DND-41 (cell line): ENCODE measurements around the gene IFITM5.

Experiments used
- ATAC-seq: fragments of 200-7000 bp; cut with Tn5 transposase; 3 replicates; pipeline ENCODE4 v1.9.1; 2021; ENCODE audit warnings: low read depth; ENCODE audit not compliant: insufficient read depth
- DNase-seq: peaks from one replicate; pipeline ENCODE4 v3.0.0-alpha.2; 2020
- H2AFZ ChIP-seq: 2 replicates; pipeline ENCODE4 v1.6.0; 2012; ENCODE audit warnings: low read depth, low read length
- H3K27ac ChIP-seq: 2 replicates; pipeline ENCODE4 v1.5.1; 2012; ENCODE audit warnings: low read length, inconsistent platforms
- H3K27me3 ChIP-seq: fragments of 200-600 bp; sonication (generic); 2 replicates; pipeline ENCODE4 v1.6.0; 2012; ENCODE audit warnings: low read length, mild to moderate bottlenecking, inconsistent platforms; ENCODE audit not compliant: insufficient read depth, poor library complexity
- H3K36me3 ChIP-seq: 2 replicates; pipeline ENCODE4 v1.5.1; 2012; ENCODE audit warnings: low read length, inconsistent platforms; ENCODE audit not compliant: insufficient read depth
- H3K4me1 ChIP-seq: 2 replicates; pipeline ENCODE4 v1.5.1; 2012; ENCODE audit warnings: mild to moderate bottlenecking, low read length; ENCODE audit not compliant: insufficient read depth
- H3K4me2 ChIP-seq: 2 replicates; pipeline ENCODE4 v1.6.0; 2012; ENCODE audit warnings: mild to moderate bottlenecking, moderate library complexity, low read length, inconsistent platforms; ENCODE audit not compliant: insufficient read depth
- H3K4me3 ChIP-seq, 2 experiments: fragments of 200-600 bp in 1 of 2; shearing (Covaris generic) in 1 of 2; 2 replicates each; pipeline ENCODE4 v1.5.1; 2012 to 2016; ENCODE audit warnings: inconsistent platforms in 2 of 2, low read length in 2 of 2, mild to moderate bottlenecking in 2 of 2, low read depth in 1 of 2, moderate library complexity in 1 of 2
- H3K79me2 ChIP-seq: 2 replicates; pipeline ENCODE4 v1.6.0; 2012; ENCODE audit warnings: low read length, inconsistent platforms; ENCODE audit not compliant: insufficient read depth
- H3K9ac ChIP-seq: 2 replicates; pipeline ENCODE4 v1.6.0; 2012; ENCODE audit warnings: low read depth, mild to moderate bottlenecking, inconsistent platforms, low read length, moderate library complexity
- H3K9me3 ChIP-seq: 2 replicates; pipeline ENCODE4 v1.5.1; 2012; ENCODE audit warnings: low read length, moderate library complexity, mild to moderate bottlenecking, inconsistent platforms; ENCODE audit not compliant: insufficient read depth, severe bottlenecking
- H4K20me1 ChIP-seq: 2 replicates; pipeline ENCODE4 v1.6.0; 2012; ENCODE audit warnings: low read length; ENCODE audit not compliant: insufficient read depth
- EZH2 ChIP-seq: IDR thresholded peaks from 3 replicates; pipeline ENCODE4 v1.6.1; 2012; ENCODE audit warnings: borderline replicate concordance, low read depth, mild to moderate bottlenecking, moderate library complexity, low read length, inconsistent platforms; ENCODE audit not compliant: severe bottlenecking
- TF ChIP-seq, protein P1 (sequence below): IDR thresholded peaks from 2 replicates; pipeline ENCODE4 v1.5.1; 2012; ENCODE audit warnings: borderline replicate concordance, low read length, moderate library complexity, mild to moderate bottlenecking; ENCODE audit not compliant: poor library complexity, severe bottlenecking; ENCODE audit errors: extremely low read depth

The IFITM5 gene

DNA sequence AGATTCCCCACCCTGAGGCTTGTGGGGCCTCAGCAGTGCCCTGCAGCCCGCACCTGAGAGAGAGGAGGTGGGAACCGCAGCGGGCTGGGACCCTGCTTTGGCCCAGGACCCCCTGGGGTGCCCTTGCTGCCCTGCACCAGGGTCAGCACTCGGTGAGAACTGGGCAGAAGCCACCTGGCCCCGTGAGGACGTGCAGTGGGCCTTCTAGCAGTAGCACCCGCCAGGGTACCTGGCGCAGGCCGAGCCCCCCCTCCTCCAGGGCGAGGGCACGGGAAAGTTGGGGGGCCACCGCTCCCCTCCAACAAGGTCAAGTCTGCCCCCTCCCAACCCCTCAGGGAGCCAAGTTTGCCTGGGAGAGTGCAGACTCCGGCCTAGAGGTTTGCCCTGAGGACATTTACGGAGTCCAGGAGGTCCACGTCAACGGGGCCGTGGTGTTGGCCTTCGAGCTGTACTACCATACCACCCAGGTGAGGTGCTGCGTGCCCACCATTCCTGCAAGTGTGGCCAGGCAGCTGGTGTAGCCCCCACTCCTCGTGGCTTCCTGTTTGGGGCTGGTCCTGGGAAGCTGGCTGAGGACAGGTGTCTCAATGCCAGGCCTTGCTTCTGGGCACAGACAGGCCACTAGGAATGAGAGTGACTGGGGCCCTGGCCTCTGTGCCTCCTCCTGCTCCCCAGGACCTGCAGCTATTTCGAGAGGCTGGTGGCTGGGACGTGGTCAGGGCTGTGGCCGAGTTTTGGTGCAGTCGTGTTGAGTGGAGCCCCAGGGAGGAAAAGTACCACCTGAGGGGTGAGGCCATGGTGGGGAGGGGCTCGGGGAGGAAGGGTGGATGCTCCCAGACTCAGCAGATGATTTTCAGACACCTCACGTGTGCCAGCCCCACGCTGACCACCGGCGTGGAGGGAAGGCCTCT is 6.9 kb downstream of the IFITM5 start:
- Histone ChIP-seq H3K4me1 (peaks cover 38% of the 10 kb centered on the region), H3K36me3 (peaks cover 32% of the 10 kb centered on the region), H4K20me1 (peaks cover 10% of the 10 kb centered on the region), H3K4me3 (no peak overlapping the region), H2AFZ (no peak overlapping the region), H3K9me3 (no peaks in the 10 kb centered on the region), H3K4me2 (no peak overlapping the region), H3K9ac (no peak overlapping the region), H3K27ac (no peak overlapping the region), H3K79me2 (peaks cover 5% of the 10 kb centered on the region; the same call in 1 of the 2 replicates), H3K27me3 (peaks cover 9% of the 10 kb centered on the region)
- no peak for DNase-seq
- TF ChIP-seq EZH2: no peak
- TF ChIP-seq, protein P1, sequence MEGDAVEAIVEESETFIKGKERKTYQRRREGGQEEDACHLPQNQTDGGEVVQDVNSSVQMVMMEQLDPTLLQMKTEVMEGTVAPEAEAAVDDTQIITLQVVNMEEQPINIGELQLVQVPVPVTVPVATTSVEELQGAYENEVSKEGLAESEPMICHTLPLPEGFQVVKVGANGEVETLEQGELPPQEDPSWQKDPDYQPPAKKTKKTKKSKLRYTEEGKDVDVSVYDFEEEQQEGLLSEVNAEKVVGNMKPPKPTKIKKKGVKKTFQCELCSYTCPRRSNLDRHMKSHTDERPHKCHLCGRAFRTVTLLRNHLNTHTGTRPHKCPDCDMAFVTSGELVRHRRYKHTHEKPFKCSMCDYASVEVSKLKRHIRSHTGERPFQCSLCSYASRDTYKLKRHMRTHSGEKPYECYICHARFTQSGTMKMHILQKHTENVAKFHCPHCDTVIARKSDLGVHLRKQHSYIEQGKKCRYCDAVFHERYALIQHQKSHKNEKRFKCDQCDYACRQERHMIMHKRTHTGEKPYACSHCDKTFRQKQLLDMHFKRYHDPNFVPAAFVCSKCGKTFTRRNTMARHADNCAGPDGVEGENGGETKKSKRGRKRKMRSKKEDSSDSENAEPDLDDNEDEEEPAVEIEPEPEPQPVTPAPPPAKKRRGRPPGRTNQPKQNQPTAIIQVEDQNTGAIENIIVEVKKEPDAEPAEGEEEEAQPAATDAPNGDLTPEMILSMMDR: no peak
- ATAC-seq: no peak

DNA sequence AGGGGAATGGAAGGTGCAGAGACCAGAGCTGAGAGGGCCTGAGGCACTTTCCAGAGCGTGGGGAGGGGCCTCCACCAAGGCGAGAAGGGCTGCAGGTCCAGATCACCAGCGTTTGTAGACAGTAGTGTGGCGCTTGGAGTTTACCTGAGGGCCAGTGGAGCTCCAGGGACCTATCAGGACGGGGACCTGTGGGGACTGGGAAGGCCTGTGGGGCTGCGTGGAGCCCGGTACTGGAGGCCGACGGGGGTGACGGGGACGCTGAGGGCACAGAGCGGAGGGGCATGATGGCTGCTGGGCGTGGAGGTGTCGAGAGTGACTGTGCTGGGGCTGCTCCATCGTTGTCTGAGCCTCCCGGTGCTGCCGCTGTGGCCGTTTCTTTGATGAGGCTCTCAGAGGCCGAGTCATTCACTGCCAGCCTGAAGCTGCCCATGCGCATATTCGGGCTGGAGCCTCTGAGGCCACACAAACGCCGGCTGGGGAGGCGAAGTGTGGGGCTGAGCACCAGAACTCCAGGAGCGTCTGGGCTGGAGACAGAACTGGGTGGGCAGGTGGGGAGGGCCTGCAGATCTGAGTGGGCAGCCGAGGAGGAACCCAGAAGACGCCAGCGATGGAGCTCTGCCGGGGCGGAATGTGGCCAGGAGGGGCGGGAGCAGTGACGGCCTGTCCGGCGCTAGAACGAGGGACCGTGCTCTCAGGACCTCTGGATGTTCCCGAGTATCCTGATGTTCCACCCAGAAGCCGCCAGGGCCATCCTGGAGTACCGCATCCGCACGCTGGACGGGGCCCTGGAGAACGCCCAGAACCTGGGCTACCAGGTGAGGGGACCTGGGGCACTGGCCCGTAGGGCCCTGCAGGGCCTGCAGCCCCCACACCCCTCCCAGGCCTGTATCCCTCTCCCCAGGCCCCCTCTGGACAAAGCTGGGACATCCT is 7.8 kb downstream of the IFITM5 start:
- Histone ChIP-seq H3K9me3 (no peaks in the 10 kb centered on the region), H4K20me1 (peaks cover 10% of the 10 kb centered on the region), H3K9ac (no peak overlapping the region; the same call in 1 of the 2 replicates), H3K27ac (peak overlapping the region; percentile 15; the same call in 1 of the 2 replicates), H3K4me1 (peaks cover 44% of the 10 kb centered on the region), H2AFZ (no peak overlapping the region), H3K4me2 (no peak overlapping the region; the same call in 1 of the 2 replicates), H3K4me3 (no peak overlapping the region), H3K27me3 (peaks cover 9% of the 10 kb centered on the region), H3K36me3 (peaks cover 32% of the 10 kb centered on the region), H3K79me2 (peaks cover 5% of the 10 kb centered on the region; the same call in 1 of the 2 replicates)
- no peak for TF ChIP-seq EZH2
- TF ChIP-seq, protein P1: no peak
- DNase-seq: no peak
- ATAC-seq: no peak

DNA sequence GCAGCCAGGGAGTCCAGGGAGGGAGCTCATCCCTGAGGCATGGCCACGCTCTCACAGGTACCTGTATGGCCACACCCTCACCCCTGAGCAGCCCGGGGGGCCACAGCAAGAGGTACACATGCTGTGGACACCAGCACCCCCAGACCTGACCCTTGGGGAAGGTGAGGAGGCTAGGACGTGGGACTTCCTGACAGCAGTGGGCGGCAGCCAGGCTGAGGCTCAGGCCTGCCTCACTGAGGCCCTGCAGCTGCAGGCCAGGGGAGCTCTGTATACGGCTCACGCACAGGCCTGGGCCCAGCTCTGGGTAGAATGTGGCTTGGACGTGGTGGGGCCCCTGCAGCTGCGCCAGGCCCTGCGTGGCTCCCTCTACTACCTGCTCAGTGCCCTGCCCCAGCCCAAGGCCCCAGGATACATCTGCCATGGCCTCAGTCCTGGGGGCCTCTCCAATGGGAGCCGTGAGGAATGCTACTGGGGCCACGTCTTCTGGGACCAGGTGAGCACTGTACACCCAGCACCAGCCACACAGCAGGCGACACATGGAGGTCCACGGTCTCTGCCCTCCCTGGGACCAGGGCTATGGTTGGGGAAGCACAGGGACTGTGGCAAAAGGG is 8.6 kb downstream of the IFITM5 start:
- ATAC-seq (no peak), DNase-seq (no peak)
- TF ChIP-seq, protein P1: no peak
- TF ChIP-seq EZH2: no peak
- no peak overlapping the region for H2AFZ ChIP-seq
- peak overlapping the region; percentile 61 for H3K4me2 ChIP-seq
- H3K36me3 ChIP-seq: peaks cover 32% of the 10 kb centered on the region
- no peaks in the 10 kb centered on the region for H3K9me3 ChIP-seq
- H4K20me1 ChIP-seq: peaks cover 7% of the 10 kb centered on the region; the same call in 1 of the 2 replicates
- no peak overlapping the region for H3K9ac ChIP-seq
- H3K79me2 ChIP-seq: peaks cover 5% of the 10 kb centered on the region; the same call in 1 of the 2 replicates
- peaks cover 9% of the 10 kb centered on the region for H3K27me3 ChIP-seq
- H3K4me1 ChIP-seq: peaks cover 44% of the 10 kb centered on the region
- peak overlapping the region; percentile 15; the same call in 1 of the 2 replicates for H3K27ac ChIP-seq
- H3K4me3 ChIP-seq: no peak overlapping the region
